T-cell (primary cell): ENCODE measurements around the gene SPINK1. TPM values are rescaled to one million over a fixed set of nuclear protein-coding genes. Genes with fewer than 3 reads are reported as not detected.

Experiments used
- ATAC-seq, 4 experiments: fragments of 200-7000 bp in 3 of 4; fragments of 150-1000 bp in 1 of 4; cut with Tn5 transposase; replicated peaks in 1 of 4; 1 replicate in 3 of 4; 2 replicates in 1 of 4; pipeline ENCODE4 v1.10.0; 2021; ENCODE audit warnings: moderate library complexity in 3 of 4, mild to moderate bottlenecking in 2 of 4, moderate number of reproducible peaks in 1 of 4
- CTCF ChIA-PET, 2 donors: fragments of 300-600 bp; sonication (Branson Sonifier 250); formaldehyde crosslinking; loops; one replicate each; lab custom pipeline; 2022; ENCODE audit warnings: antibody characterized with exemption in 2 of 2; lab: Charles Lee
- POLR2A ChIA-PET, 2 donors: fragments of 300-600 bp; sonication (Branson Sonifier 250); formaldehyde crosslinking; loops; one replicate each; lab custom pipeline; 2022; ENCODE audit warnings: antibody characterized with exemption in 2 of 2; lab: Charles Lee
- DNase-seq, 35 experiments: peaks; one replicate each; pipeline versions ENCODE4 v3.0.0 to v3.0.0-alpha.2; 2013 to 2023
- H3K27ac ChIP-seq: one replicate; pipeline ENCODE4 v1.5.1; 2013; ENCODE audit warnings: low read length
- H3K27me3 ChIP-seq, 2 experiments: replicated peaks in 1 of 2; 1 replicate in 1 of 2; 2 replicates in 1 of 2; pipeline versions ENCODE4 v1.6.1 to v1.7.0; 2013; ENCODE audit warnings: low read length in 1 of 2, mixed read lengths in 1 of 2; ENCODE audit not compliant: control insufficient read depth in 2 of 2, insufficient read depth in 2 of 2; ENCODE audit errors: extremely low read depth in 1 of 2
- H3K36me3 ChIP-seq, 2 donors: 1 replicate in 1 of 2; 2 replicates in 1 of 2; pipeline versions ENCODE4 v1.6.1 to v1.7.0; 2013; ENCODE audit warnings: low read length in 1 of 2; ENCODE audit not compliant: control insufficient read depth in 2 of 2, insufficient read depth in 1 of 2; ENCODE audit errors: extremely low read depth in 1 of 2
- H3K4me1 ChIP-seq, 2 experiments: 1 replicate in 1 of 2; 2 replicates in 1 of 2; pipeline versions ENCODE4 v1.6.1 to v1.7.0; 2013; ENCODE audit warnings: low read length in 2 of 2, mixed read lengths in 1 of 2; ENCODE audit not compliant: insufficient read depth in 2 of 2, control insufficient read depth in 1 of 2; ENCODE audit errors: extremely low read depth in 1 of 2
- H3K4me3 ChIP-seq, 2 donors: 1 replicate in 1 of 2; 2 replicates in 1 of 2; pipeline versions ENCODE4 v1.5.1 to v1.7.0; 2013; ENCODE audit warnings: mild to moderate bottlenecking in 2 of 2, low read length in 1 of 2, moderate library complexity in 1 of 2; ENCODE audit not compliant: control insufficient read depth in 1 of 2; ENCODE audit errors: extremely low read depth in 1 of 2
- H3K9me3 ChIP-seq: 2 replicates; pipeline ENCODE4 v1.7.0; 2013
- H3K27ac Mint-ChIP-seq, 2 donors: one replicate each; pipeline ENCODE4 v1.8.0; 2020 to 2021; ENCODE audit warnings: mild to moderate bottlenecking in 2 of 2, mixed read lengths in 2 of 2
- H3K27me3 Mint-ChIP-seq, 2 donors: one replicate each; pipeline ENCODE4 v1.8.0; 2021 to 2022; ENCODE audit warnings: mixed read lengths in 2 of 2
- H3K36me3 Mint-ChIP-seq: one replicate; pipeline ENCODE4 v1.8.0; 2021; ENCODE audit warnings: mixed read lengths
- H3K4me1 Mint-ChIP-seq, 3 donors: one replicate each; pipeline ENCODE4 v1.8.0; 2020 to 2022; ENCODE audit warnings: mixed read lengths in 3 of 3, mild to moderate bottlenecking in 1 of 3
- H3K4me3 Mint-ChIP-seq, 3 donors: one replicate each; pipeline ENCODE4 v1.8.0; 2020 to 2022; ENCODE audit warnings: mild to moderate bottlenecking in 3 of 3, mixed read lengths in 3 of 3, moderate library complexity in 3 of 3
- H3K9me3 Mint-ChIP-seq, 3 donors: one replicate each; pipeline ENCODE4 v1.8.0; 2020 to 2022; ENCODE audit warnings: mixed read lengths in 3 of 3
- WGBS: methylation state at CpG from one replicate; pipeline ENCODE4 v1.1.5; 2013; ENCODE audit warnings: missing lambda C conversion rate; ENCODE audit not compliant: insufficient coverage; 5-methylcytosine and 5-hydroxymethylcytosine counted together
- total RNA-seq, 35 experiments: library from RNA in 6 of 35; stranded (reverse) in 6 of 35; fragments of 120-200 nt in 1 of 35; gene quantifications; one replicate each; pipeline versions ENCODE4 v1.2.1 to v1.2.4 and lab custom pipeline; 2013 to 2026

The SPINK1 gene
- total RNA-seq, 5 donors from 2014 or later (not counting 1 experiment from before 2014, with no cell fraction given) = 7.4 to 8.8 (median 8.8) TPM; not detected in 2

- ATAC-seq = no peak
- no peaks in the 10 kb centered on the region for H3K4me1 ChIP-seq
- no peak overlapping the region for H3K4me3 ChIP-seq
- H3K4me1 Mint-ChIP-seq = no peaks in the 10 kb centered on the region
- H3K27ac Mint-ChIP-seq = no peak overlapping the region
- no peaks in the 10 kb centered on the region for H3K9me3 Mint-ChIP-seq
- peaks cover 0 to 3% of the 10 kb centered on the region in 2 donors for H3K27me3 Mint-ChIP-seq
- ChIA-PET POLR2A (no interaction called here), CTCF (no interaction called here)
- no peaks in the 10 kb centered on the region for H3K36me3 Mint-ChIP-seq
- H3K27ac ChIP-seq = no peak overlapping the region
- H3K9me3 ChIP-seq = no peaks in the 10 kb centered on the region
- no peaks in the 10 kb centered on the region for H3K27me3 ChIP-seq
- no peaks in the 10 kb centered on the region for H3K36me3 ChIP-seq
- DNase-seq = no peak
- no peak overlapping the region for H3K4me3 Mint-ChIP-seq
- WGBS = 86% methylated on average over 2 of the region's 2 CpGs
These were observed 41.7 kb downstream of the SPINK1 start for GRCh38 chr5:147789820-147790219.

GRCh38 chr5:147788023-147788422 lies 43.4 kb downstream of the SPINK1 start:
- Histone ChIP-seq H3K36me3 (no peaks in the 10 kb centered on the region), H3K27ac (no peak overlapping the region), H3K27me3 (no peaks in the 10 kb centered on the region), H3K4me3 (no peak overlapping the region), H3K4me1 (no peaks in the 10 kb centered on the region), H3K9me3 (no peaks in the 10 kb centered on the region)
- no peaks in the 10 kb centered on the region for H3K27me3 Mint-ChIP-seq
- DNase-seq (no peak), ATAC-seq (no peak)
- no peak overlapping the region for H3K27ac Mint-ChIP-seq
- no peak overlapping the region for H3K4me3 Mint-ChIP-seq
- no peaks in the 10 kb centered on the region for H3K4me1 Mint-ChIP-seq
- ChIA-PET POLR2A (no interaction called here), CTCF (no interaction called here)
- H3K36me3 Mint-ChIP-seq = no peaks in the 10 kb centered on the region
- no peaks in the 10 kb centered on the region for H3K9me3 Mint-ChIP-seq

- no peaks in the 10 kb centered on the region for H3K36me3 Mint-ChIP-seq
- ChIA-PET CTCF (no interaction called here), POLR2A (no interaction called here)
- peaks cover 0 to 2% of the 10 kb centered on the region in 2 experiments for H3K27me3 ChIP-seq
- ATAC-seq (no peak), DNase-seq (no peak)
- no peak overlapping the region for H3K4me3 ChIP-seq
- H3K4me3 Mint-ChIP-seq = no peak overlapping the region
- no CpG with 5 or more reads among the region's 2 CpGs for WGBS
- no peaks in the 10 kb centered on the region for H3K9me3 ChIP-seq
- H3K4me1 Mint-ChIP-seq = peaks cover 10 to 16% (median 15%) of the 10 kb centered on the region in 3 donors
- H3K4me1 ChIP-seq = peaks cover 7% of the 10 kb centered on the region in 2 experiments
- H3K9me3 Mint-ChIP-seq = no peaks in the 10 kb centered on the region
- no peaks in the 10 kb centered on the region for H3K27me3 Mint-ChIP-seq
- H3K27ac Mint-ChIP-seq = no peak overlapping the region
- no peak overlapping the region for H3K27ac ChIP-seq
- H3K36me3 ChIP-seq = no peaks in the 10 kb centered on the region
These were observed 45.3 kb downstream of the SPINK1 start for GRCh38 chr5:147786142-147786541.

GRCh38 chr5:147784146-147784987 lies 47.1 kb downstream of the SPINK1 start:
- no peak overlapping the region for H3K4me3 ChIP-seq
- peak overlapping the region in 1 of 2 donors; percentile 40 for H3K27ac Mint-ChIP-seq
- ATAC-seq (no peak), DNase-seq (peak in 1 of 35 experiments; percentile 6)
- CTCF ChIA-PET = no interaction called here
- H3K36me3 ChIP-seq = no peaks in the 10 kb centered on the region
- no CpG with 5 or more reads among the region's 8 CpGs for WGBS
- H3K27ac ChIP-seq = no peak overlapping the region
- H3K4me1 ChIP-seq = peaks cover 7 to 10% of the 10 kb centered on the region in 2 experiments
- H3K9me3 ChIP-seq = no peaks in the 10 kb centered on the region
- H3K27me3 ChIP-seq = peaks cover 0 to 2% of the 10 kb centered on the region in 2 experiments
- no peaks in the 10 kb centered on the region for H3K27me3 Mint-ChIP-seq
- no peaks in the 10 kb centered on the region for H3K9me3 Mint-ChIP-seq
- peaks cover 12 to 32% (median 22%) of the 10 kb centered on the region in 3 donors for H3K4me1 Mint-ChIP-seq
- H3K4me3 Mint-ChIP-seq = no peak overlapping the region
- H3K36me3 Mint-ChIP-seq = no peaks in the 10 kb centered on the region
- POLR2A ChIA-PET = no interaction called here

- Mint-ChIP-seq H3K4me3 (peak within 1 kb of the TSS; percentile 79 to 86 (median 86)), H3K27ac (peak within 1 kb of the TSS; percentile 89 to 91), H3K27me3 (no peaks in the 10 kb centered on the region), H3K36me3 (no peaks in the 10 kb centered on the region), H3K9me3 (no peaks in the 10 kb centered on the region), H3K4me1 (peaks cover 12 to 32% (median 22%) of the 10 kb centered on the region in 3 donors)
- DNase-seq (peak; percentile 40 to 87 (median 76)), ATAC-seq (peak; percentile 93 to 98 (median 95))
- H3K4me3 ChIP-seq = peak within 1 kb of the TSS; percentile 55 to 68
- peaks cover 0 to 2% of the 10 kb centered on the region in 2 experiments for H3K27me3 ChIP-seq
- H3K27ac ChIP-seq = peak within 1 kb of the TSS; percentile 60
- no peaks in the 10 kb centered on the region for H3K36me3 ChIP-seq
- H3K4me1 ChIP-seq = peaks cover 7 to 10% of the 10 kb centered on the region in 2 experiments
- no peaks in the 10 kb centered on the region for H3K9me3 ChIP-seq
- 0% methylated on average over 6 of the region's 19 CpGs for WGBS
- ChIA-PET CTCF (interaction anchor here in 1 of 2 donors (0.7 to 1.4 kb wide), 5 partner anchors 15 to 1336 kb away, joined by 3 to 8 read pairs (median 3); partner anchors contain the start of gene TCERG1), POLR2A (no interaction called here)
These were observed 49.1 kb downstream of the SPINK1 start, which contains the start of gene JAKMIP2 for GRCh38 chr5:147782110-147783028. Gene JAKMIP2 (minus strand): TSS chr5:147782728. CDS start chr5:147671806, 110,922 bp downstream.
